HG02981 (cell line): ENCODE results near the gene GASK1A.
"Not testable (repeated sequence)": the region's sequence is repeated elsewhere in the genome, so short reads cannot be mapped to it uniquely, and the experiment has no call there.

Experiments used
- ATAC-seq: cut with Tn5 transposase; IDR thresholded peaks from one replicate; pipeline ENCODE4 v1.9.1; 2021; ENCODE audit warnings: mild to moderate bottlenecking, moderate library complexity; ENCODE audit not compliant: unreplicated experiment

GASK1A gene

GRCh38 chr3:43030162-43030935 lies 51.2 kb downstream of the GASK1A start:
- no peak for ATAC-seq

DNA sequence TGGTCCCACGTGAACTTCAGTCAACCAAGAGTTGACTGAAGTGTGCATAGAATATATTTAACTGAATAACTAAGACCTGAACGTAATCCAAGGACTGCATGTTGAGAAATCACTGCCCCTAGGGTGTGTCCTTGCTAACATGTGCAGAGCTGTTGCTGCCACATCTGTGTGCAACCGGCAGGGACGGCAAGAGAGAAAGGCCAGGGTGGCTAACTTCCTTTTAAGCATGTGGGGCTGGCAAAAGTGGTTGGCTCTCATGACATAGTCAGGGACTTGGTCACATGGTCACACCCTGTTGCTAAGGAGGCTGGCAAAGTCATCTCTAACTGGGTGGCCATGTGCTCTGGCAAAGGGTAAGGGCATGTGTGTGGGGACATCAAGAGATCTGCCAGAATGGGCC lies 52.4 kb downstream of the GASK1A start:
- no peak for ATAC-seq

DNA sequence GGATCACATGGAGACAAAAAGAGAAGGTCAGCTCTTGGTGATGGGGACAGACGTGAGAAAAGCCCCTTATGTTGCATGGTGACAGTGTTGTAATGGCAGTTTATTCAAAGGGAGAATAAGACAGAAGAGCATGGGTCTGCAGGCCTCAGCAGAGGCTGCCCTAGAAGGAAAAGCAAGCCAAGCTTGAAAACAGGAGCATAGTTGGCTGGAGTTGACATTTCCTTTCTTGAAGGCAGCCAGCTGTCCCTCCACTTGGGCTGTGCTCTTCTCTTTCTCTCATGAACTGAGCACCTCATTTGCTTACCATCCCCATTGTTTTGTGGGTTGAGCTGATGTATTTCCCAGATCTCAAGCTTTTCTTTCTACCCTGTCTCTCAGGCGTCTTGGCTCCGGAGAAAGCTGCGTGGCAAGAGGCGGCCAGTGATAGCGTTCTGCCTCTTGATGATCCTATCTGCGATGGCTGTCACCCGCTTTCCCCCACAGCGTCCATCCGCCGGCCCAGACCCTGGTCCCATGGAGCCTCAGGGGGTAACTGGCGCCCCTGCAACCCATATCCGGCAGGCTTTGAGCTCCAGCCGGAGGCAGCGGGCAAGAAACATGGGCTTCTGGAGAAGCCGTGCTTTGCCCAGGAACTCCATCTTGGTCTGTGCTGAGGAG lies 52.9 kb downstream of the GASK1A start:
- no peak for ATAC-seq

GRCh38 chr3:43032646-43033628 lies 53.8 kb downstream of the GASK1A start:
- ATAC-seq: no peak

- no peak for ATAC-seq
These were observed 55.1 kb downstream of the GASK1A start for GRCh38 chr3:43034200-43034599.

GRCh38 chr3:43034911-43035310 lies 55.8 kb downstream of the GASK1A start:
- ATAC-seq: no peak

DNA sequence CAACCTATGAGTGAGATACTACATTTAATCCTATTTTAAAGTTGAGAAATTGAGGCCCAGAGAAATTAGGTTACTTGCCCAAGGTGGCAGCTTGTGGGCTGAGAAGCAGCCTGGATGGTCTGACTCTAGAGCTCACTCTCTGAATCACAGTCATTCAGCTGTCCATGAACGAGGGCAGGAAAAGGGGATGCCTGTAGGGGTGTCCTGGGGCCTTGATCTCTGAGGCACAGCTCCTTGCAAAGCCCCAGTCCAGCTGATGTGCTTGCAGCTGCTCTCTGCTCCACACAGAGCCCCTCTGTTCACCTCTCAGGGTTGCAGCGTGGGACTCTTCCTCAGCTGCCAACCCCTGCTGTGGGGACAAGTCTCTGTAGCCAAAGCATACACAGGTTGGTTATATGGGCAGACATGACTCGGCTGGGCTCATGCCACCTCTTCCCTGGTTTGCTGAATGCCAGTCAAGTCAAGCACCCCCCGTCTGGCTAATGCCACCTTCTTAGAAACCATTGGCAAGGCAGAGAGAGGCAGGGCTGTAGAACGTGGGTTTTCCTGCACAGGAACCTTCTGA lies 56.8 kb downstream of the GASK1A start:
- no peak for ATAC-seq

DNA sequence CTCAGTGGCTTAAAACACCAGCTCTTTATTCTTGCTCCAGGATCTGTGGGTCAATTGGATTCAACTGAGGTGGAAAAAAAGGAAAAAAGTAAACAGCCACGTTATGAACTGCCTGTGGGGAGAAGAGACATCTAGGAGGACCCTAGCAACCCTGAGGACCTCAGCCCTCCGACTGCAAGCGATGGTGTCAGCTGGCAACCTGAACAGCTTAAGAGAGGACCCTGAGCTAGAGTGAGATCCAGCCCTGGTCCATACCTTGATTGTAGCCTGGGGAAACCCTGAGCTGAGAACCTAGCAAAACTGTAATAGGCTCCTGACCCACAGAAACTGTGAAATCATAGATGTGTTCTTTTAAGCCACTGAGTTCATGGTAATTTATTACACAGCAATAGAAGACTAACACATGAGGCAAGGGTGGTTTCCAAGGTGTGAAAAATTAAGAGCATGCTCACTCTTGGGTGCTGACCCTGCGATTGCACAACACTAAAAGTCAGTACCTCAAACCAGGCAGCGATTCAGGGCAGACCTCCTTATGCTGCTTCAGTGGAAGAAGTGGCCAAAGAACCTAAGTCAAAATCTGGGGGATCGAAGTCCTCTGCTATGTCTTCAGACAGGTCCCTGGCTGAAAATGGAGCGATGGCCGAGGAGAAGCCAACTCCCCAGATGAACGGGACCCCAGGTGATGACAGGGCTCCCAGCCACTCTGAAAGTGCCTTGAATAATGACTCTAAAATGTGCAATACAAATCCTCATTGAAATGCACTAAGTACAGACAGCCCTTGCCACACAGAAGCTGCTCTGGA lies 57.7 kb downstream of the GASK1A start:
- no peak for ATAC-seq

DNA sequence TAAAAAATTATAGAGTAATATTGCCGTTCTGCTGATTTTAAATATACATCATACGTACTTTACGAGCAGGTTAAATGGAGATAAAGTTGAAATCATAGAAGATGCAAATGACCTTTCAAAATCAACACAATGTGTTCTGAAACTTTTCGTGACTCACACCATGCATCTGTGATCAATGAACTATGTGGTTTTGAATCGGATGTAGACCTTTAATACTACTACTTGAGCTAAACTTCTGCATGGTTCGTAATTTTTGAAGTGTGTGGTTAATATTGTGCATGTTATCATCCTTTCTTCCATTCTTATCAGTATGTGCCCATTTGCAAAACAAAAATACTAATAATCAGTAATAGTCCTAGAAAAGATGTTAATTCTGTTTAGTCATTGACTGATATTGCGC lies 58.9 kb downstream of the GASK1A start:
- ATAC-seq: peak; percentile 51

DNA sequence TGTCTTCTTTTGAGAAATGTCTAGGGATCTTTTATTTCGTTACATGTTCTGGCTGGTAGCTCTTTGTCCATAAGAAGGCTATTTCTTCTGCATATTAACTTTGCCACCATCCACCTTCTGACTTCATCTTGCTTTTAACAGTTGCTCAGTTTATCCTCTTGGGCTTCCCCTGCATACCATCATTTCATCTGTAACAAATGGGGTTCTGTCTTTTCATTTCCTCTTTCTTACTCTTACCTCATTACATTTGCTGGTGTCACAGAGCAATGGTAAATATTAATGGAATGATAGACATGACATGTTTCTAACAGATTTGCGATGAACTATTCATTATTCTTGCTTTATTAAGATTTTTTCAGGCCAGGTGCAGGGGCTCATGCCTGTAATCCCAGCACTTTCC lies 62.4 kb downstream of the GASK1A start:
- ATAC-seq: no peak

DNA sequence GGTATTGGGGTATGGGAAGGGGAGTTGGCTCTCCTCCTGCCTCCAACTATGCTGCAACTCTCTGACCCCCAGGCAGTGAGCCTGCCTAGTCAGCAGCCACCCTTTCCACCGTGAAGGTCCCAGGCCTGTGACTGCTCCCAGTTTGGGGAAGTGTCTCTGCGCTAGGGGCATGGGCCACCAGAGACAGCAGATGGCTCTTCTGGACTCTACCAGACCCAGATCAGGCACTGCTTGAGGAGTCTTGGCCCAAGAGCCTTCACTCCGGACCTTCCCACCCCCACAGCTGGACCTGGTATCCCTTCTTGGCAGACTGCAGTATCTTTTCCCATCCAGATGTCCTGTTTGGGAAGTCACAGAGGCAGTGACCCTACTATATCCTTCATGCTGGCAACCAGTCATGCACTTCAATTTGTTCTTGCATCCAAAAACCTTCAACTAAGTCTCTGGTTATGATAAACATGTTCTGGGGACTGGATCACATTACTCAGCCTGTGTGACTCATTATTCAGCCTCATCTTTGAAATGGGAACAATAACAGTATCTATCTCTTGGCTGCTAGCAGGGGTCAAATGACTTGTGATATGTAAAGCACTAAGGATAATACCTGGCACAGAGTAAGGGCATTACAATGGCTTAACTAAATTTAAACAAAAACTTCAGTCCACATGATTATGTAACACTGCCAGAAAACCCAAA lies 64.1 kb downstream of the GASK1A start:
- ATAC-seq: no peak

- ATAC-seq: no peak
These were observed 64.7 kb downstream of the GASK1A start for GRCh38 chr3:43043793-43044192.

DNA sequence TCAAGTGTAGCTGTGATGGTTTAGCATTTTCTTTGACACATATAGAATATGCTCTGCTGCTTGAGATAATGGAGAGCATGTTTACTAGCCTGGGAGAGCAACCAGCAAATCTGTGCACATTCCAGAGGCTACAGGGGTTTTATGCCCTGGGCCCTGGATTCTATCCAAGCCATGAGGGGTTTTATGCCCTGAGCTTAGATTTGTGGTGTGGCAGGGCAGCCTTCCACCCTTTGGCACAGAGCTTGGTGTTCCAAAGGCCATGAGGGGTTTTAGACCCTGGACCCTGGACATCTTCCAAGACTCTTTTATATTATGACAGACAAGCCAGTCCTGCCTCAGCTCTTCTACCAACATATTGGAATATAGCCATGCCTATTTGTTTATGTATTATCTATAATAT lies 66.0 kb downstream of the GASK1A start:
- not testable (repeated sequence) for ATAC-seq

- no peak for ATAC-seq
These were observed 67.5 kb downstream of the GASK1A start for GRCh38 chr3:43046583-43046982.

GRCh38 chr3:43048470-43048869 lies 69.4 kb downstream of the GASK1A start:
- no peak for ATAC-seq

GRCh38 chr3:43053291-43053690 lies 74.2 kb downstream of the GASK1A start:
- no peak for ATAC-seq

DNA sequence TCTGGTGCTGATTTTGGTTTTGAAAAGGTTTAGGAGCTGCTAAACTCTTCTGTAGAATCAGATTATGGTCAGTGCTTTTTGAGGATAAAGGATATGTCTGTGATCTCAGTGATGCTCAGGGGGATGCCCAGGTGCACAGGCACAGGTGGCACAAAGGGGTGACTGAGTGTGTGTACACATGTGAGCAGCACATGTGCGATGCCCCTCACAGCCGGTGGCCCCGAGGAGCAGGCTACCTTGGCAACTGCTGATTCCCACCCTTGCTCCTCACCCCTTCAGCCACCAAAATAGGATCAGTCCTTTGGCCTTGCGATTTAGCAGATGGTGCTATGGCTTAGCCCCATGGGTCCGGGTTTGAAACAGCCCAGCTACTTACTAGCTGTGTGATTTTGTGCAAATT lies 75.6 kb downstream of the GASK1A start:
- no peak for ATAC-seq

- no peak for ATAC-seq
These were observed 76.3 kb downstream of the GASK1A start for GRCh38 chr3:43055393-43055792.
